Sigmoid colon (tissue), 7 donors: ENCODE data around the gene ANGPTL2. TPM values are rescaled to one million over a fixed set of nuclear protein-coding genes. Genes with fewer than 3 reads are reported as not detected.

ENCODE experiments used
- DNase-seq: peaks from one replicate; pipeline ENCODE4 v3.0.0-alpha.2; 2019
- H3K27ac ChIP-seq, 4 donors: fragments of 200-600 bp; sonication (generic); one replicate each; pipeline ENCODE4 v1.5.1; 2016 to 2019; ENCODE audit warnings: mild to moderate bottlenecking in 1 of 4
- H3K27me3 ChIP-seq, 3 donors: fragments of 200-600 bp; sonication (generic); one replicate each; pipeline ENCODE4 v1.5.1; 2019; ENCODE audit warnings: mild to moderate bottlenecking in 1 of 3
- H3K36me3 ChIP-seq, 4 donors: fragments of 200-600 bp; sonication (generic); one replicate each; pipeline ENCODE4 v1.5.1; 2016 to 2019
- H3K4me1 ChIP-seq, 4 donors: fragments of 200-600 bp; sonication (generic); one replicate each; pipeline ENCODE4 v1.5.1; 2017 to 2019
- H3K4me3 ChIP-seq, 4 donors: fragments of 200-600 bp; sonication (generic); one replicate each; pipeline ENCODE4 v1.5.1; 2017 to 2019; ENCODE audit warnings: mild to moderate bottlenecking in 2 of 4, moderate library complexity in 1 of 4
- H3K9me3 ChIP-seq, 4 donors: fragments of 200-600 bp in 3 of 4; sonication (generic) in 3 of 4; one replicate each; pipeline versions ENCODE4 v1.5.1 to v1.6.1; 2013 to 2019
- CTCF ChIP-seq, 4 experiments: fragments of 450-650 bp in 3 of 4; fragments of 200-600 bp in 1 of 4; IDR thresholded peaks; one replicate each; pipeline ENCODE4 v1.5.1; 2016 to 2019; ENCODE audit warnings: antibody characterized with exemption in 4 of 4, mild to moderate bottlenecking in 3 of 4, moderate library complexity in 2 of 4
- EP300 ChIP-seq, 4 donors: sonication (generic); formaldehyde crosslinking; IDR thresholded peaks; one replicate each; pipeline ENCODE4 v1.6.1; 2017; ENCODE audit warnings: antibody characterized with exemption in 4 of 4
- POLR2A ChIP-seq, 2 donors: fragments of 450-650 bp; IDR thresholded peaks; one replicate each; pipeline ENCODE4 v1.6.1; 2016; ENCODE audit warnings: antibody characterized with exemption in 2 of 2, mild to moderate bottlenecking in 2 of 2, moderate library complexity in 2 of 2
- POLR2AphosphoS5 ChIP-seq, 4 donors: sonication (generic); formaldehyde crosslinking; IDR thresholded peaks; one replicate each; pipeline ENCODE4 v1.6.1; 2017; ENCODE audit warnings: antibody characterized with exemption in 4 of 4
- WGBS, 2 donors: extraction: QIAGEN DNeasy Blood & Tissue Kit; methylation state at CpG; one replicate each; pipeline ENCODE4 v1.1.7; 2013; 5-methylcytosine and 5-hydroxymethylcytosine counted together
- intact Hi-C: fragments of 100-400 bp; cut with DNase I; formaldehyde crosslinking; loops from one replicate; pipeline ENCODE4 v1.15.1; 2023
- polyA plus RNA-seq, 3 donors: library from polyadenylated mRNA; stranded (reverse); fragments of 200-250 nt; gene quantifications; one replicate each; pipeline ENCODE4 v1.2.3, GENCODE V29; 2013
- total RNA-seq, 4 donors: library from RNA; depleted of rRNA; stranded (reverse); fragments of >200 nt; gene quantifications; one replicate each; pipeline ENCODE4 v1.1.0, GENCODE V29; 2016
- donor health status: healthy with polysubstance abuse.
- donor health status: Bipolar disorder and iron deficiency.
- donor health status: healthy.

The ANGPTL2 gene
- total and polyA plus RNA-seq, 7 donors = 0.69 to 112 (median 50.5) TPM

DNA sequence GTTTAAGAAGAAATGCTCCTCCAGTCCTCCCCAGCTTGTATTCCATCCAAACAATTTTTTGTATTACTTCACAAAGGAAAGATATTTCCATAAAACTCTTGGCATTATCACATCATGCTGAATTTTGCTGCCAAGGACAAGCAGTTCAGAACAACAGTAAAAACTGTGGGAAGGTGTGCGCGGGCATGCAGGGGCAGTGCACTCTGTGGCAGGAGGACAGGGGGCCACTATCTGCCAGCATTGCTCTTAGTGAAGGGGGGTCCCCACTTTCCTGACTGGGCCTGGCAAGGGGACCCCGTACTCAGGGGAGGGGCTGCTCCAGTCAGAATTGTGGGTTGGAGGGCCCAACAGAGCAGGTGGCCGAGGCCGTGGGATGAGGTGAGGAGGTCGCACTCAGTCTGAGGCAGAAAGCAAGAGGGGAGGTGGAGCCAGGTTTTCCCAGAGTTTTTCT is 32.8 kb downstream of the ANGPTL2 start:
- Histone ChIP-seq H3K4me3 (no peak overlapping the region), H3K4me1 (peaks cover 0 to 28% (median 25%) of the 10 kb centered on the region in 4 donors), H3K9me3 (no peaks in the 10 kb centered on the region), H3K36me3 (peaks cover 0 to 55% (median 26%) of the 10 kb centered on the region in 4 donors), H3K27ac (peak overlapping the region; percentile 69 to 84 (median 74)), H3K27me3 (no peaks in the 10 kb centered on the region)
- intact Hi-C loops = no loop called here
- 89 to 97% methylated on average over 6 of the region's 6 CpGs for WGBS, 2 donors
- peak; percentile 70 for DNase-seq
- TF ChIP-seq POLR2A (IDR thresholded peaks at IDR 0.05) = no peak
- peak in 2 of 4 donors; percentile 50 to 67 for TF ChIP-seq POLR2AphosphoS5 (IDR thresholded peaks at IDR 0.05)
- TF ChIP-seq CTCF (IDR thresholded peaks at IDR 0.05) = no peak
- peak in 1 of 4 donors; percentile 28 for TF ChIP-seq EP300 (IDR thresholded peaks at IDR 0.05)

- DNase-seq = peak; percentile 60
- intact Hi-C loops = no loop called here
- no peak overlapping the region for H3K4me3 ChIP-seq
- peaks cover 0 to 55% (median 26%) of the 10 kb centered on the region in 4 donors for H3K36me3 ChIP-seq
- H3K4me1 ChIP-seq = peaks cover 0 to 28% (median 25%) of the 10 kb centered on the region in 4 donors
- no peak for TF ChIP-seq EP300 (IDR thresholded peaks at IDR 0.05)
- TF ChIP-seq POLR2A (IDR thresholded peaks at IDR 0.05) = no peak
- TF ChIP-seq CTCF (IDR thresholded peaks at IDR 0.05) = no peak
- TF ChIP-seq POLR2AphosphoS5 (IDR thresholded peaks at IDR 0.05) = no peak
- H3K27ac ChIP-seq = peak overlapping the region; percentile 69 to 84 (median 74)
- 97 to 98% methylated on average over 27 of the region's 27 CpGs for WGBS, 2 donors
- no peaks in the 10 kb centered on the region for H3K9me3 ChIP-seq
- no peaks in the 10 kb centered on the region for H3K27me3 ChIP-seq
These were observed 33.5 kb downstream of the ANGPTL2 start for GRCh38 chr9:127088724-127089615.

- DNase-seq = peak; percentile 43
- WGBS, 2 donors = 95 to 96% methylated on average over 8 of the region's 8 CpGs
These were observed 34.6 kb downstream of the ANGPTL2 start for GRCh38 chr9:127087836-127088235.

GRCh38 chr9:127087411-127087810 is 35.0 kb downstream of the ANGPTL2 start:
- TF ChIP-seq EP300 (IDR thresholded peaks at IDR 0.05) (no peak), CTCF (IDR thresholded peaks at IDR 0.05) (no peak), POLR2AphosphoS5 (IDR thresholded peaks at IDR 0.05) (no peak), POLR2A (IDR thresholded peaks at IDR 0.05) (no peak)
- 96% methylated on average over 6 of the region's 6 CpGs for WGBS, 2 donors
- no peaks in the 10 kb centered on the region for H3K27me3 ChIP-seq
- peaks cover 0 to 28% (median 25%) of the 10 kb centered on the region in 4 donors for H3K4me1 ChIP-seq
- intact Hi-C loops = no loop called here
- DNase-seq = peak; percentile 58
- peak overlapping the region in 3 of 4 donors; percentile 8 to 84 (median 35) for H3K27ac ChIP-seq
- no peak overlapping the region for H3K4me3 ChIP-seq
- H3K9me3 ChIP-seq = no peaks in the 10 kb centered on the region
- peaks cover 0 to 39% (median 19%) of the 10 kb centered on the region in 4 donors for H3K36me3 ChIP-seq

More at GRCh38 chr9:127087836-127088235, 34.6 kb downstream of the ANGPTL2 start:
- no peak for TF ChIP-seq POLR2A (IDR thresholded peaks at IDR 0.05)
- no peak for TF ChIP-seq POLR2AphosphoS5 (IDR thresholded peaks at IDR 0.05)
- TF ChIP-seq CTCF (IDR thresholded peaks at IDR 0.05) = no peak
- TF ChIP-seq EP300 (IDR thresholded peaks at IDR 0.05) = no peak
- Histone ChIP-seq H3K27me3 (no peaks in the 10 kb centered on the region), H3K9me3 (no peaks in the 10 kb centered on the region), H3K36me3 (peaks cover 0 to 43% (median 21%) of the 10 kb centered on the region in 4 donors), H3K4me3 (no peak overlapping the region), H3K27ac (peak overlapping the region in 2 of 4 donors; percentile 35 to 84), H3K4me1 (peaks cover 0 to 28% (median 25%) of the 10 kb centered on the region in 4 donors)
- intact Hi-C loops = no loop called here
